IPS-20b (cell line): ENCODE data around the gene LASP1.

Experiments
- H3K27ac ChIP-seq: one replicate; pipeline ENCODE4 v1.5.1; 2013; ENCODE audit warnings: low read length
- H3K27me3 ChIP-seq: 2 replicates; pipeline ENCODE4 v1.6.1; 2013; ENCODE audit warnings: mild to moderate bottlenecking, low read length, inconsistent platforms; ENCODE audit not compliant: insufficient read depth
- H3K36me3 ChIP-seq: 2 replicates; pipeline ENCODE4 v1.6.1; 2013; ENCODE audit warnings: low read depth, mild to moderate bottlenecking, inconsistent platforms, low read length, moderate library complexity; ENCODE audit not compliant: insufficient read depth
- H3K4me1 ChIP-seq: 2 replicates; pipeline ENCODE4 v1.6.1; 2013; ENCODE audit warnings: mild to moderate bottlenecking, control low read depth, inconsistent platforms, low read length, moderate library complexity; ENCODE audit not compliant: insufficient read depth
- H3K4me3 ChIP-seq: 2 replicates; pipeline ENCODE4 v1.5.1; 2013; ENCODE audit warnings: mild to moderate bottlenecking, low read length, inconsistent platforms
- H3K9ac ChIP-seq: 2 replicates; pipeline ENCODE4 v1.6.1; 2013; ENCODE audit warnings: low read depth, mild to moderate bottlenecking, inconsistent platforms, low read length, moderate library complexity
- H3K9me3 ChIP-seq: 2 replicates; pipeline ENCODE4 v1.6.1; 2013; ENCODE audit warnings: mild to moderate bottlenecking, low read depth, low read length, inconsistent platforms; ENCODE audit not compliant: insufficient read depth

The LASP1 gene

DNA sequence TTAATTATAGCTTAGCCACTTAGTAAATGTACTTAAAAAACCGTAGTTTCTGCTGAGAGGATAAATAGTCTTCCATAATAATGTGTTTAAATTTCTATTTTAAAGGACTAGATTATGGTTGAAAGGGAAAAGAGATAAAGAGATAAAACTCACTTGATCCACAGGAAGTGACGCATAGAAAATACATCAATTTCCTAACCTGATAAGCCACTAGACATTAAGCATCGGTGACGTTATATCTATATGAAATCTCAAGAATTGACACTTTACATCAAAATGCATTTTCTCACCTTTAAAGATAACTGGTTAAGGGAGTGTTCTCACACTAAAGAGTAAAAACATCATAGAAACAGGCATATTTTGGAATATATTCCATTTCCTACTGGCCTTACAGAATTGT, 91.6 kb downstream of the LASP1 start:
- H3K4me3 ChIP-seq: no peak overlapping the region
- no peaks in the 10 kb centered on the region for H3K36me3 ChIP-seq
- H3K27me3 ChIP-seq: no peaks in the 10 kb centered on the region
- H3K27ac ChIP-seq: no peak overlapping the region
- no peaks in the 10 kb centered on the region for H3K9me3 ChIP-seq
- H3K4me1 ChIP-seq: no peaks in the 10 kb centered on the region
- no peak overlapping the region for H3K9ac ChIP-seq

DNA sequence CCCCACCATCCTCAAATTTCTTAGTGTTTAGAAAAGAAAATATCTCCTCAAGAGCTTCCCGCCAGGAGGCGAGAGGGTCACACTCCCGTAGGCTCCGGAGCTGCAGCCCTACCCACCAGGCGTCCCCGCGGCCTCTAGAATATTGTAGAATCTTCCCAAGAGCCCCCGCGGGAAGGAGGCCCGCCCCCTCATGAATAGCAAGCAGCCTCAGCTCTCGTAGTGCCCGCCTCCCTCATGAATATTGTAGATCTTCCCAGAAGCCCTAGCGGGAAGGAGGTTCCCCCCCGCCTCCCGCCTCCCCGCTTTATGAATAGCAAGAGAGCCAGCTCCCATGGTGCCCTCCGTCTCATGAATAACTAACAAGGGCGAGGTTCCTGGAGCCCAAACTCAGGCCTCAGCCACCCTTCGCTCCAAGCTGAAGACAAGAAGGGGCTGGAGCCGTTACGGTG, 97.5 kb downstream of the LASP1 start, which contains the start of gene FBXO47:
TSS of gene FBXO47 (minus strand) at position 114 of the 449 bp plus-strand sequence. CDS start 4,378 bp downstream, outside the sequence.
- Histone ChIP-seq H3K27me3 (no peaks in the 10 kb centered on the region), H3K36me3 (no peaks in the 10 kb centered on the region), H3K9me3 (no peaks in the 10 kb centered on the region), H3K4me1 (peaks cover 7% of the 10 kb centered on the region; the same call in 1 of the 2 replicates), H3K27ac (peak within 1 kb of the TSS; percentile 92), H3K9ac (peak within 1 kb of the TSS; percentile 71; the same call in 1 of the 2 replicates), H3K4me3 (peak within 1 kb of the TSS; percentile 51; the same call in 1 of the 2 replicates)

- H3K9me3 ChIP-seq: no peaks in the 10 kb centered on the region
Observed at GRCh38 chr17:38969281-38969680, 99.4 kb downstream of the LASP1 start.

DNA sequence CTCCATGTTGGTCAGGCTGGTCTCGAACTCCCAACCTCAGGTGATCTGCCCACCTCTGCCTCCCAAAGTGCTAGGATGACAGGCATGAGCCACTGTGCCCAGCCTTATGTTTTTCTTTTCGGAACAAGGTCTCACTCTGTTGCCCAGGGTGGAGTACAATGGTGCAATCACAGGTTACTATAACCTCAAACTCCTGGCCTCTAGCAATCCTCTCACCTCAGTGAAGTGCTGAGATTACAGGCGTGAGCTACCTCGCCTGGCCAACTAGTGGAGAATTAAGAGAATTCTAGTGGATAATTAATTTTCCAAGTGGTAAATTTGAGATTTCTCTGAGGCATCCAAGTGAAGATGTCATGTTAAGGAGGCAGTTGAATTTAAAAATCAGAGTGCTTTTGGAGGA, 100.3 kb downstream of the LASP1 start:
- Histone ChIP-seq H3K9me3 (no peaks in the 10 kb centered on the region), H3K4me3 (no peak overlapping the region), H3K27ac (no peak overlapping the region), H3K27me3 (no peaks in the 10 kb centered on the region), H3K4me1 (peaks cover 11% of the 10 kb centered on the region; the same call in 1 of the 2 replicates), H3K9ac (no peak overlapping the region), H3K36me3 (no peaks in the 10 kb centered on the region)

More at GRCh38 chr17:38969281-38969680, 99.4 kb downstream of the LASP1 start:
- Histone ChIP-seq H3K36me3 (no peaks in the 10 kb centered on the region), H3K27me3 (no peaks in the 10 kb centered on the region), H3K4me3 (no peak overlapping the region), H3K9ac (no peak overlapping the region), H3K4me1 (peaks cover 11% of the 10 kb centered on the region; the same call in 1 of the 2 replicates), H3K27ac (no peak overlapping the region)

GRCh38 chr17:38970804-38971203, 100.9 kb downstream of the LASP1 start:
- H3K4me1 ChIP-seq: peaks cover 11% of the 10 kb centered on the region; the same call in 1 of the 2 replicates
- no peak overlapping the region for H3K27ac ChIP-seq
- H3K36me3 ChIP-seq: no peaks in the 10 kb centered on the region
- no peak overlapping the region for H3K4me3 ChIP-seq
- no peaks in the 10 kb centered on the region for H3K27me3 ChIP-seq
- H3K9ac ChIP-seq: no peak overlapping the region
- no peaks in the 10 kb centered on the region for H3K9me3 ChIP-seq
